HG03025 (cell line): ENCODE results near the gene NECTIN2.

Experiments used
- ATAC-seq: cut with Tn5 transposase; IDR thresholded peaks from one replicate; pipeline ENCODE4 v1.9.1; 2021; ENCODE audit warnings: mild to moderate bottlenecking, moderate library complexity; ENCODE audit not compliant: unreplicated experiment, low FRiP score

The NECTIN2 gene

GRCh38 chr19:44845612-44846454 is at the start of gene NECTIN2:
Gene NECTIN2, plus strand, starts transcription at chr19:44846297. Its CDS starts 229 bp downstream, at chr19:44846526.
- no peak for ATAC-seq

GRCh38 chr19:44796701-44797115 is 49.4 kb upstream of the NECTIN2 start:
- ATAC-seq: no peak

GRCh38 chr19:44799627-44800346 is 46.3 kb upstream of the NECTIN2 start:
- no peak for ATAC-seq

GRCh38 chr19:44800461-44800860 is 45.6 kb upstream of the NECTIN2 start:
- no peak for ATAC-seq

GRCh38 chr19:44803442-44804428 is 42.4 kb upstream of the NECTIN2 start:
- ATAC-seq: no peak

GRCh38 chr19:44806291-44806690 is 39.8 kb upstream of the NECTIN2 start:
- no peak for ATAC-seq

GRCh38 chr19:44807162-44807561 is 38.9 kb upstream of the NECTIN2 start:
- ATAC-seq: no peak

- ATAC-seq: no peak
Observed at GRCh38 chr19:44807652-44808462, 38.2 kb upstream of the NECTIN2 start.

- no peak for ATAC-seq
Observed at GRCh38 chr19:44808463-44809371, 37.4 kb upstream of the NECTIN2 start, which contains the start of gene BCAM. Gene BCAM, plus strand, starts transcription at chr19:44809103. Its CDS starts 22 bp downstream, at chr19:44809125.

GRCh38 chr19:44809577-44810233 is 36.4 kb upstream of the NECTIN2 start:
- no peak for ATAC-seq

GRCh38 chr19:44810234-44811121 is 35.6 kb upstream of the NECTIN2 start:
- no peak for ATAC-seq

- ATAC-seq: no peak
Observed at GRCh38 chr19:44811122-44811419, 35.0 kb upstream of the NECTIN2 start.

- no peak for ATAC-seq
Observed at GRCh38 chr19:44812142-44812718, 33.9 kb upstream of the NECTIN2 start.

- no peak for ATAC-seq
Observed at GRCh38 chr19:44813070-44813840, 32.8 kb upstream of the NECTIN2 start.

GRCh38 chr19:44813841-44814470 is 32.1 kb upstream of the NECTIN2 start:
- no peak for ATAC-seq

- ATAC-seq: no peak
Observed at GRCh38 chr19:44814517-44814916, 31.6 kb upstream of the NECTIN2 start.
